ENCODE results near the gene ADAM17.
"Not testable (repeated sequence)": the region's sequence is repeated elsewhere in the genome, so short reads cannot be mapped to it uniquely, and the experiment has no call there.

ADAM17 gene

DNA sequence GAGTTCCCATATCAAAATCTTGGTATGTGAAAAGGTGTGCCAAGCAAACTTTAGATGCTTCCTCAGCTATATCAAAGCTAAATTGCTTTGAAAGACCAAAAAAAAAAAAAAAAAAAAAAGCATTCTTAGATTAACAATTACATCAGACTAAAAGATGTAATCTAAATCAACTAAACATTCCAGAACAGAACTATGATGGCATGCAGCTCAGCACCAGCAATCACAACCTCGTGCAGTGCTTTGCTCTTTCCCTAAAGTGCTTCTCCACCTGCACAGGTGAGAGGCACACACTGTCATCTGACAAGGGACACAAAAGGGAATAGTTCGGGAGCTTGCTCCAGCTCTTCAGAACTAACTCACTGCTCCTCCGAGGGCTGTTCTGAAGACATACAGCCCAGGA is 37.5 kb downstream of the ADAM17 start:
- no peak for FAIRE-seq

DNA sequence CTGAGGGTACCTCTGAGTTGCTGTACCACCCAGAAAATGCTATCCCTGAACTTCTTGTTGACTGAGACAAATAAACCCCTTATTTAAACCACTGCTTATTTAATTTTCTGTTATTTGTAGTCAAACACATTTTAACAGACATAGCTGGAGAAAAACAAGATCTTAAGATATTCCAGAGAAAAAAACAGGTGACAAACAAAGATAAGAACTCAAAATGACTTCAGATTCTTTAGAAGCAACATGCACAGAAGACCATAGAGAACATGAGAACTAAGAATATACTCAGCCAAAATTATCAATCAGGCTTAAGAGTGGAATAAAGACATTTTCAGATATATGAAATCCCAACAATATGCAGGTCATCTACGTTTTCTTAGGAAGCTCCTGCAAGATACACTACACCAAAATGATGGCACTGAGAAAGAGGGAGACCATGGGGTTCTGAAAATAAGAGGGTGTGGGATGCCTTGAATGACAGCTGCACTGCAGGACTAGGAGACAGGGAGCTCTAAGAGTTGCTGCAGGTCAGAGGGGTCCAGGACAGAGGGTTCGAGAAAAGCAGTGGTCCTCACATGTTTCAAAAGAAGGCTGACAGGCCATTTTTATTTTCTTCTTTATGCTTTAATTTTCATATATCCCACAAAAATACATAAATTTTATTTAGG is 38.4 kb downstream of the ADAM17 start:
- no peak for FAIRE-seq

GRCh38 chr2:9513946-9514345 is 41.7 kb downstream of the ADAM17 start:
- FAIRE-seq: not testable (repeated sequence)

GRCh38 chr2:9508931-9509330 is 46.7 kb downstream of the ADAM17 start:
- FAIRE-seq: no peak

GRCh38 chr2:9498210-9498609 is 57.4 kb downstream of the ADAM17 start:
- FAIRE-seq: no peak

DNA sequence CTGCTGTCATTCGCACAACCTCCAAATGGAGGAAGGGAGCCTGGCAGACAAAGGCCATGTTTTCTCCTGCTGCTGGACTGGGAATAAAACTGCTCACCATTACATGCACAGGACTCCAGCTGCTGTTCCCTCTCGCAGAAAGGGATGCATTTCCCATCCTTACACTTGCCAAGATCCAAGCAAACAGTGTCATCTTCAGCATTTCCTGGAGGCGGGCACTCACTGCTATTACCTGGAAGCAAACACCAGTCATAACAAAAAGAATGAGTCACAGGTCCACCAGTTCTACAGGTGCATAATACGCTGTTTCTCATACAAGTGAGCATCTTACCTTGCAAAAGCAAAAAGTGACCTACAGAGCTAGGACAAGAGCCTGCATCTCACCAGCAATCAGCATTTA is 58.6 kb downstream of the ADAM17 start:
- FAIRE-seq: no peak

GRCh38 chr2:9494081-9494480 is 61.5 kb downstream of the ADAM17 start:
- no peak for FAIRE-seq

DNA sequence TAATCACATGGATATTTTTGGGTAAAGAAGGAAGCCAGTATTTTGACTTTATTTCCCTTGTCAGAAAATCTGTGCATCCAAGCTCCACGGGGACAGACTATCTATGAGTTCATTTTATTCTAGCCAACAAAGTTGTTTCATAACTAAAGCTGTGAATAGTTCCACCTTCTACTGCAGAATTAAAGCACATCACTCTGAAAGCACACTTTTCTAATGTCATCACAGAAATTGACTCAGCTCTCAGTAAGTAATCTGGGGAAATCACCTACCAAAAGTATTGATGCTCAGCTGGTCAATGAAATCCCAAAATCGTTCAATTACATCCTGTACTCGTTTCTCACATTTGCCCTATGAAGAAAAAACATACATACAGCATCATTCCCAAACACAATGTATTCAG is 62.2 kb downstream of the ADAM17 start:
- FAIRE-seq: no peak

DNA sequence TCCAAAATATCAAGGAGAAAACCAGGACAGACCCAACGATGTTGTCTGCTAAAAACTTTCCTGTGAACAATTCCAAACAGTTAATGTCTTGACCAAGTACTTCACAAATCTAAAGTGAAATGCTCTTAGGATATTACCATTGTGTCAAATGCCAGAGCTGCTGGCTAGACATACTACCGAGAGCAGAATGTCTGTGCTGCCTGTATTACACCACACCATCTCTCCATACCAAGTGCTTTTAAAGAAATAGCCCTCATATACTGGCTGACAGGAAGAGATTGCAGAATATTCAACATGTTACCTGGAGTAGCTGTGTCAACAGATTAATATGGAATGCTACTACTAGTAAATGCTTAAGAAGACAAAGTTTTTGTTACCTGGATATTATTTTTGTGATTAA is 62.7 kb downstream of the ADAM17 start:
- FAIRE-seq: no peak

DNA sequence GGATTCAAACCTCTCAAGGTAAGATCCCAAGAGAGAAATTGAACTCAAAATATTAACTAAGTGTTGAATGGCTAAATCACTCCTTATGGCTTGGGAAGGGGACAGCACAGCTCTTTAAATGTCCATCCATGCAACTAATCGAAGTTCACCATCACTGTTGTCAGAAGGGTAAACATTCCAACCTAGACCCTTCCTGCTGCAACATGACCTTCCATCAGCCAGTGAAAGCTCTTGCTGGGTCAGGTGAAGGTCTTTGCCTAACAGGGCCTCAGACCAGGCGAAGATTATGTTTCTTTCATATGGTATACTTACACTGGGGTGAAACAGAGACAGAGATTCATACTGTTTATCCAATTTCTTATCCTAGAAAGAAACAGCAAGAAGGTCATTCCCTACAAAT is 64.8 kb downstream of the ADAM17 start:
- no peak for FAIRE-seq

GRCh38 chr2:9488583-9489547 is 66.8 kb downstream of the ADAM17 start:
- no peak for FAIRE-seq

- no peak for FAIRE-seq
Observed at GRCh38 chr2:9484533-9484932, 71.1 kb downstream of the ADAM17 start.

DNA sequence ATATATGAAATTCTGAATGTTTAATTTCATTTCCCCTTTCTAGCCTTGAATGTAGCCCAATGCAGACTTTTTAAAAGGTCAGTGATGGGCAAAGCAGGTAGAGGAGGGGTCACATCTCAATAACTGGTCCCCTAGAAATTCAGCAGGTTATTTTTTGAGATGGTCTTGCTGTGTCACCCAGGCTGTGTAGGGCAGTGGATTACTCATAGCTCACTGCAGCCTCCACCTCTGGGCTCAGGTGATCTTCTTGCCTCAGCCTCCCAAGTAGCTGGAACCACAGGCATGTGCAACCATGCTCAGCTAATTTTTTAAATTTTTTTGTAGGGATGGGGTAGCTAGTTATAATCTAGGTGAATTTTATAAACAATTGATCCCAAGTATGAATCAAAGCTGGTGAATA is 72.5 kb downstream of the ADAM17 start:
- no peak for FAIRE-seq

- no peak for FAIRE-seq
Observed at GRCh38 chr2:9480157-9480556, 75.5 kb downstream of the ADAM17 start.

- FAIRE-seq: no peak
Observed at GRCh38 chr2:9478526-9478925, 77.1 kb downstream of the ADAM17 start.

GRCh38 chr2:9477914-9478313 is 77.7 kb downstream of the ADAM17 start:
- FAIRE-seq: no peak

DNA sequence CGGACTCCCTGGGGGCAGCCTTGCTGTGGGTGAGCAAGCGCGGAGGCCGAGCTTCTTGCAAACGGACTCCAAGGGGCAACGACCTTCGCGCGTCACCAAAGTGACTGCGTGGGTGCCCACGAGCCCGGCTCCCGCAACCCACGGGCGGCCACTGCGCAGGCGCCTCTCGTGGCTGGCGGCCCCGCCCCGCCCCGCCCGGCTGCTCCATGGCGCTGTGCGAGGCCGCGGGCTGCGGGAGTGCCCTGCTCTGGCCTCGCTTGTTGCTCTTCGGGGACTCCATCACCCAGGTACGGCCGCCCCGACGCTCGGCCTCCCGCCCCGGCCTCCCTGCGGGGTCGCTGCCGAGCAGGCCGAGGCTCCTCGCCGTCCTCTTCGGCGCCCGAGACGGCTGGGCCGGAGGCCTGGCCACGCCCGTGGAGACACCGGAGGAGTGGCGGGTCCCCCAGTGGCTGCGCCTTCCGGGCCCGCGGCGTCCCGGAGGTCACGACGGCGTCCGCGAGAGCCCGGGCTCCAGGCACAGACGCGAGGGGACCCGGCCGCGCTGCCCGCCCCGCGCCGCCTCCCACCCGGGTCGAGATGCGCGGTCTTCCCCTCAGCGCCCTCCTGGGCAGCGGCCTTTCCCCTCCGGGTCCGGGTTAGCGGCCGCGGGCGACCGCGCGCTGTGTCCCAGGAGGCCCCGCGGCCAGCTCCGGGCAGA is 81.1 kb downstream of the ADAM17 start, which contains the start of gene IAH1:
TSS of gene IAH1 (plus strand) at position 191 of the 697 bp plus-strand sequence. CDS start at position 207, 16 bp downstream.
- FAIRE-seq: no peak

GRCh38 chr2:9473985-9474360 is 81.7 kb downstream of the ADAM17 start:
- FAIRE-seq: no peak

- FAIRE-seq: no peak
Observed at GRCh38 chr2:9473308-9473984, 82.2 kb downstream of the ADAM17 start.

DNA sequence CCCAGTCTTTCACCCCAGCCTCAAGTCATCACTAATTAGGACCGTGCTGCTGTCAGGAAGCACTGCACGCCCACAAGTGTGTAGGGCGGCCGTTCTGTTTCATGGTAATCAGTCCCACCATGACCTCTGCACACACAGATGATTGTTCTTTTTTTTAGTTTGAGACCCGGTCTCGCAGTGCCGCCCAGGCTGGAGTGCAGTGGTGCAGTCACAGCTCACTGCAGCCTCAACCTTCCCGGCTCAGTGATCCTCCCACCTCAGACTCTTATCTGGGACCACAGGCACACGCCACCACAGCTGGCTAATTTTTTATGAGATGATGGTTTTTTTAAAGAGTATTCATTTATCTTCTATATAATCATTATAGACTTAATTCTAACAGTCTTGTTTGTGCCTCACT is 83.1 kb downstream of the ADAM17 start:
- FAIRE-seq: no peak

- FAIRE-seq: no peak
Observed at GRCh38 chr2:9471206-9471605, 84.4 kb downstream of the ADAM17 start.

- FAIRE-seq: no peak
Observed at GRCh38 chr2:9467687-9468086, 87.9 kb downstream of the ADAM17 start.

DNA sequence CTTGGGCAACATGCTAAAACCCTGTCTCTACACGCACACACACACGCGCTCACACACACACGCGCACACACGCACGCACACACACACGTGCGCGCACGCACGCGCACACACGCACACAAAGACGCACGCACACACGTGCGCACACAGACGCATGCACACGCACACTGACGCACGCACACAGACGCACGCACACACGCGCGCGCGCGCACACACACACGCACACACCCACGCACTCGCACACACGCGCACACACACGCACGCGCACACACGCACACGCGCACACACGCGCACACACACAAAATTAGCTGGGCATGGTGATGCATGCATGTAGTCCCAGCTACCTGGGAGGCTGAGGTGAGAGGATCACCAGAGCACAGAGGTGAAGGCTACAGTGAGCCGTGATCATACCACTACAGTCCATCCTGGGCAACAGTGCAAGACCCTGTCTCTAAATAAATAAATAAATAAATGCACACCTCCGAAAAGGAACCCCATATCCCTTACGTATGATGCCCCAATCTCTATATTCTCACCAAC is 89.4 kb downstream of the ADAM17 start:
- no peak for FAIRE-seq

All from A204.1 (cell line).